NCI-H510A (cell line): Measurements from ENCODE around the gene ADAMTS10.
"Not testable (repeated sequence)": the region's sequence is repeated elsewhere in the genome, so short reads cannot be mapped to it uniquely, and the experiment has no call there.

Experiments used
- DNase-seq: peaks from one replicate; lab custom pipeline; 2025; lab: John Stamatoyannopoulos, UW

The ADAMTS10 gene

GRCh38 chr19:8610041-8610935 is at the start of gene ADAMTS10:
Gene ADAMTS10, minus strand, starts transcription at chr19:8610715. Its CDS starts 5,005 bp downstream, at chr19:8605710.
- no peak for DNase-seq

- no peak for DNase-seq
These were observed 49.4 kb upstream of the ADAMTS10 start for GRCh38 chr19:8659905-8660304.

- DNase-seq: no peak
These were observed 47.4 kb upstream of the ADAMTS10 start for GRCh38 chr19:8657869-8658268.

- DNase-seq: no peak
These were observed 44.8 kb upstream of the ADAMTS10 start for GRCh38 chr19:8655340-8655709.

- no peak for DNase-seq
These were observed 44.2 kb upstream of the ADAMTS10 start for GRCh38 chr19:8654591-8655339.

GRCh38 chr19:8648240-8648639 is 37.7 kb upstream of the ADAMTS10 start:
- DNase-seq: no peak

GRCh38 chr19:8643860-8644653 is 33.5 kb upstream of the ADAMTS10 start:
- no peak for DNase-seq

- DNase-seq: no peak
These were observed 32.0 kb upstream of the ADAMTS10 start for GRCh38 chr19:8642561-8642960.

GRCh38 chr19:8641908-8642547 is 31.5 kb upstream of the ADAMTS10 start:
- no peak for DNase-seq

- DNase-seq: no peak
These were observed 30.8 kb upstream of the ADAMTS10 start for GRCh38 chr19:8641221-8641907.

DNA sequence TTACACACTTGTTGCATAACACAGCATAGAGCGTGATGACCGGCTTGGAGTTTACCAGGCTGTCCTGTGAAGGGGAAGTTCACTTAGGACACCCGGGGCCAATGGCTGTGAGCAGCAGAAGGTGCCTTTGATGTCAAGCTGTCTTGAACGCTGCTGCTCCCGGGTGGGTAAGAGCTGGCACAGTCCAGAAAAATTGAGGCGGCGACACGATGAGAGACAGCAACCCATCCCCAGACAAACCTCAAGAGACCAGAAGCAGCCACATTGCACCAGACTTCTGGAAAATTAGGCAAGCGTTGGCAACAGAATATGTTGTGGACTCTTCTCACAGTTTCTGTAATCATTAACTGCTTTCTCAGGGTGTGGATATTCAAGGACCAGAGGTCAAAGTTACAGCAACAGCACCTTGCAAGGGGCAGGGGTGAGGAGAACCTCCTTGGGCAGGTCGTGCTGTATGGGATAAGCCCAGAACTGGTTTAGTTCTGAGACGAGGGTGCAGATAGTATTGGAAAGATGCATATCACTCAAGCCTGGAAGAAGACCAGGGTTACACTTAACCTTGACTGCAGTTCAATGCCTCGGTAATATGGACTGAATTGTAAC is 30.0 kb upstream of the ADAMTS10 start:
- DNase-seq: no peak

DNA sequence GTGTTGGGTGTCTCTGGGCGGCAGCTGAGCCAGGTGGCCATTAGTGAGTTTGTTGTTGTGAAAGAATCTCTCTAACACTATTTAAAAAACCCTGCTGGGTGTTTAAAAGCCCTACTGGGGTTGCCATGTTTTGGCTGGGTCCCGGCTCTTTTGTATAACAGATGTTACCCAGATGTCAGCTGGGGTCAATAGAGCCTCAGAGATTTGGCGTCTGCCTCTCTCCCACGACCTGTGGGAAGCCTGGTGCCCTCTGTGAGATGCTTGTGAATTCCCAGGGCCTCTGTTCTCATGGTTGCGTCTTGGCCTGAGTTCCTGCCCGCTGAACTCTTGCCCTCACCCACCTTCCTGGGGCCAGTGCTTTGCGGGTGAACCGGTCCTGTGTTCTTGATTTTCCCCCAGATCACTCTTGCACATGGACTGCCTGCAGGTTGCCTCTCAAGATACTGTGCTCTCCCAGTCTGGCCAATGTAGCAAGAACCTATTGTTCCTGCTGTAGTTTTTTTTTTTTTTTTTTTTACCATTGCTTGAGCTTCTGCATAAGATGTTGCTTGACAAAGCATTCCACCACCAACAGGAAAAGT is 29.4 kb upstream of the ADAMTS10 start:
- DNase-seq: no peak

- DNase-seq: no peak
These were observed 27.6 kb upstream of the ADAMTS10 start for GRCh38 chr19:8638078-8638619.

DNA sequence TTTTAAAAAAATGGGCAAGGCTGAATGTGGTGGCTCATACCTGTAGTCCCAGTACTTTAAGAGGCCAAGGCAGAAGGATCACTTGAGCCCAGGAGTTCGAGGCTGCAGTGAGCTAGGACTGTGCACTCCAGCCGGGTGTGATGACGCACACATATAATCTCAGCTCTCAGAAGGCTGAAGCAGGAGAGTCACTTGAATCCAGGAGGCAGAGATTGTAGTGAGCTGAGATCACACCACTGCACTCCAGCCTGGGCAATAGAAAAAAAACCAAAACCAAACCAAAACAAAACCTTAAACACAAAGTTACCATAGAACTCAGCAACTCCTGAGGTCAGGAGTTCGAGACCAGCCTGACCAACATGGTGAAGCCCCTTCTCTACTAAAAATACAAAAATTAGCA is 26.6 kb upstream of the ADAMTS10 start:
- not testable (repeated sequence) for DNase-seq

DNA sequence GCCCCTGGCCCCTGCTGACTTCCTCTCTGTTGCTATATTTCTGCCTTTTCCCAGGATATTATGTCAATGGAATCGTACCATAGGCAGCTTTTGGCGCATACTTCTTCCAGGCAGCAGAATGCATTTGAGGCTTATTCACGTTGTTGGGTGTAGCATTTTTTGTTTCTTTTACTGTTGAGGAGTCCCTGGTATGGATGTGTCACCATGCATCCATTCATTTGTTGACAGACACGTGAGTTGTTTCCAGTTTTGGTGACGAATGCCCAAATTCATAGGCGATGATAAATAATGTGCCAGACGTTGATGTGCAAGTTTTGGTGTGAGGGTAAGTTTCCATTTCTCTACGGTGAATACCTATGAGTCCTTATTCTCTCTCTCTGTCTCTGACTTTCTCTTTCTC is 24.9 kb upstream of the ADAMTS10 start:
- DNase-seq: no peak

DNA sequence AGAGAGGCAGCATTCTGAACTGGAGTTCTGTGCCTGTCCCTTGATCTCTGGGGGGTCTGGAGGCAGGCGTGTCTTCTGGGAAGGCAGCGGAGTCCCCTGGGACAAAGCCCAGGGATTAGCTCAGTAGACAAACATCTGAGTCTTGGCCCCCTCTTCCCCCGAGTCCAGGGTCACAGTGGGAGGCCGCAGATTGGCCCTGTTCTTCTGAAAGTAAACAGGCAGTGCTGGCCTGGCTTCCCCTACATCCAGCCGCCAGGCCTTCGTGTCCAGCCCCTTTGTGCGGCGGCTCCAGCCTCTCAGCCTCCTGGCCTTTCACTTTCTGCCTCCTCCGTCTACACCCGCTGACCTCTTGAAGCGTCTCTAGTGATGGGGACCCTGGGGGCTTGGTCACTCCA is 20.9 kb upstream of the ADAMTS10 start:
- no peak for DNase-seq

- no peak for DNase-seq
These were observed 20.4 kb upstream of the ADAMTS10 start for GRCh38 chr19:8630796-8631424.

- no peak for DNase-seq
These were observed 19.6 kb upstream of the ADAMTS10 start, which contains the start of gene NFILZ for GRCh38 chr19:8629996-8630683. Gene NFILZ, plus strand, starts transcription at chr19:8630633. Its CDS starts 46,133 bp downstream, at chr19:8676766.

DNA sequence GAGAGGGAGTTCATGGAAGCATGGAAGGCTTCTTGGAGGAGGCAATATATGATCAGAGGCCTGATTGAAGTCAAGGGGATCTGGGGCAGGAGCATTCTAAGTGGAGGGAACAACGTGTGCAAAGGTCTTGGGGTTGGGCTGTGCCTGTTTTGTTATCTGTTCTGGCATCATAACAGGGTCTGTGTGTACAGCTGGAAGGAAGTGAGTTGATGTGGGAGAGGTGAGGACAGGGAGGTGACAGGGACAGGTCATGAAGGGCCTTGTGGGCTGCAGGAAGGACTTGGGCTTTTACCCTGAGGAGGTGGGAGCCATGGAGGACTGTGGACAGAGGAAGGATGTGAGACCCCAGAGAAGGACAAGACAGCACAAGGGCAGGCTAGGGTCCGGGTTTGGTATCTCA is 18.7 kb upstream of the ADAMTS10 start:
- DNase-seq: no peak
